GM12878 (cell line): ENCODE measurements around the gene AANAT. TPM values are rescaled to one million over a fixed set of nuclear protein-coding genes. Genes with fewer than 3 reads are reported as not detected.

Experiments
- ATAC-seq: fragments of 200-7000 bp; cut with Tn5 transposase; 3 replicates; pipeline ENCODE4 v1.9.1; 2020; ENCODE audit warnings: mild to moderate bottlenecking, moderate library complexity
- BruUV-seq: library from RNA; stranded (reverse); fragments of 400-500 nt; replicated peaks from 2 replicates; lab custom pipeline; 2021; lab: Mats Ljungman, UMichigan
- CTCF ChIA-PET: fragments of 300-600 bp; sonication (Branson Sonifier 250); formaldehyde crosslinking; extraction: SDS; loops from one replicate; lab custom pipeline; 2021; ENCODE audit warnings: inconsistent platforms; lab: Yijun Ruan, JAX
- POLR2A ChIA-PET: fragments of 350-600 bp; formaldehyde crosslinking; extraction: SDS; loops from one replicate; lab custom pipeline; 2021; ENCODE audit warnings: inconsistent platforms; lab: Charles Lee
- RAD21 ChIA-PET: fragments of 300-600 bp; sonication (Branson Sonifier 250); formaldehyde crosslinking; loops from one replicate; lab custom pipeline; 2023; ENCODE audit warnings: antibody characterized with exemption; ENCODE audit not compliant: unreplicated experiment; lab: Charles Lee
- SMC1A ChIA-PET: fragments of 300-600 bp; sonication (Branson Sonifier 250); formaldehyde crosslinking; loops from one replicate; lab custom pipeline; 2023; ENCODE audit not compliant: unreplicated experiment, uncharacterized antibody; lab: Charles Lee
- DNase-seq: peaks from one replicate; pipeline ENCODE4 v3.0.0-alpha.2; 2011; ENCODE audit warnings: low read depth, low spot score
- FAIRE-seq: peaks from 3 replicates; lab custom pipeline; 2011; peaks lifted over from hg19 to GRCh38; lab: Jason Lieb, UNC
- H2AFZ ChIP-seq: 2 replicates; pipeline ENCODE4 v1.6.0; 2011; ENCODE audit warnings: low read depth, low read length, control low read depth; ENCODE audit not compliant: control insufficient read depth
- H3K27ac ChIP-seq: 2 replicates; pipeline ENCODE4 v1.5.1; 2011; ENCODE audit warnings: control low read depth; ENCODE audit not compliant: control insufficient read depth, insufficient read depth
- H3K27me3 ChIP-seq, 2 experiments: replicated peaks in 1 of 2; 2 replicates each; pipeline versions ENCODE4 v1.6.0 to v1.6.1; 2011; ENCODE audit warnings: low read length in 1 of 2; ENCODE audit not compliant: control insufficient read depth in 2 of 2, insufficient read depth in 2 of 2
- H3K36me3 ChIP-seq, 2 experiments: 2 replicates each; pipeline ENCODE4 v1.5.1; 2011; ENCODE audit warnings: low read length in 1 of 2; ENCODE audit not compliant: control insufficient read depth in 2 of 2, insufficient read depth in 2 of 2
- H3K4me1 ChIP-seq: 2 replicates; pipeline ENCODE4 v1.6.1; 2011; ENCODE audit warnings: mild to moderate bottlenecking, low read length, moderate library complexity, mixed read lengths; ENCODE audit not compliant: control insufficient read depth, insufficient read depth
- H3K4me2 ChIP-seq: 2 replicates; pipeline ENCODE4 v1.6.0; 2011; ENCODE audit warnings: control low read depth; ENCODE audit not compliant: control insufficient read depth, insufficient read depth
- H3K4me3 ChIP-seq: fragments of 200-600 bp; sonication (generic); 2 replicates; pipeline ENCODE4 v1.5.1; 2016
- H3K79me2 ChIP-seq: 2 replicates; pipeline ENCODE4 v1.6.0; 2011; ENCODE audit warnings: low read length; ENCODE audit not compliant: control insufficient read depth, insufficient read depth
- H3K9ac ChIP-seq: 2 replicates; pipeline ENCODE4 v1.8.0; 2011; ENCODE audit warnings: low read length, control low read depth, mixed read lengths; ENCODE audit not compliant: control insufficient read depth, insufficient read depth
- H3K9me3 ChIP-seq: replicated peaks from 3 replicates; pipeline ENCODE4 v1.5.1; 2011; ENCODE audit warnings: mild to moderate bottlenecking, low read length; ENCODE audit not compliant: control insufficient read depth, insufficient read depth
- H4K20me1 ChIP-seq: 2 replicates; pipeline ENCODE4 v1.6.0; 2011; ENCODE audit not compliant: control insufficient read depth, insufficient read depth
- HDAC6 ChIP-seq: fragments of 200-600 bp; sonication (generic); IDR thresholded peaks from one replicate; pipeline ENCODE4 v1.8.0; 2017; ENCODE audit warnings: antibody characterized with exemption; ENCODE audit not compliant: unreplicated experiment
- HDGF ChIP-seq: fragments of 450-650 bp; IDR thresholded peaks from 2 replicates; pipeline ENCODE4 v1.6.1; 2016; ENCODE audit warnings: antibody characterized with exemption
- KLF5 ChIP-seq: fragments of 450-650 bp; IDR thresholded peaks from 2 replicates; pipeline ENCODE4 v1.6.1; 2014; ENCODE audit warnings: mild to moderate bottlenecking; ENCODE audit not compliant: partially characterized antibody
- PAX8 ChIP-seq: fragments of 450-650 bp; IDR thresholded peaks from 2 replicates; pipeline ENCODE4 v1.6.1; 2017; ENCODE audit warnings: mild to moderate bottlenecking, moderate library complexity
- RAD21 ChIP-seq: IDR thresholded peaks from 2 replicates; pipeline ENCODE4 v1.6.1; 2011; ENCODE audit warnings: mild to moderate bottlenecking, low read depth, low read length, moderate library complexity; ENCODE audit not compliant: insufficient read depth
- SIN3A ChIP-seq: IDR thresholded peaks from 2 replicates; pipeline ENCODE4 v1.6.1; 2012; ENCODE audit warnings: low read depth, low read length, improper control_type of control experiment
- SMAD5 ChIP-seq: IDR thresholded peaks from 2 replicates; pipeline ENCODE4 v1.6.1; 2016; ENCODE audit warnings: antibody characterized with exemption, low read depth
- SMC3 ChIP-seq: IDR thresholded peaks from 2 replicates; pipeline ENCODE4 v1.6.1; 2011; ENCODE audit warnings: low read length, improper control_type of control experiment, borderline replicate concordance
- SREBF1 ChIP-seq: IDR thresholded peaks from 2 replicates; pipeline ENCODE4 v1.6.1; 2012; ENCODE audit warnings: mild to moderate bottlenecking, low read length
- SUPT20H ChIP-seq: IDR thresholded peaks from 2 replicates; pipeline ENCODE4 v1.6.1; 2011; ENCODE audit warnings: low read depth, mild to moderate bottlenecking, low read length, moderate library complexity, borderline replicate concordance; ENCODE audit not compliant: control insufficient read depth
- TCF12 ChIP-seq: IDR thresholded peaks from 2 replicates; pipeline ENCODE4 v1.6.1; 2011; ENCODE audit warnings: low read depth, mild to moderate bottlenecking, low read length
- WGBS: methylation state at CpG from one replicate; pipeline ENCODE4 v1.1.6; 2016; ENCODE audit warnings: low lambda C conversion rate; ENCODE audit not compliant: insufficient replicate concordance, insufficient coverage; ENCODE audit errors: missing lambda C conversion rate; 5-methylcytosine and 5-hydroxymethylcytosine counted together
- in situ Hi-C: fragments of 300-500 bp; cut with MboI; formaldehyde crosslinking; loops from 9 replicates; pipeline ENCODE4 v1.14.3; 2018; ENCODE audit warnings: mixed read lengths
- intact Hi-C: fragments of 100-400 bp; cut with micrococcal nuclease; formaldehyde crosslinking; loops from one replicate; pipeline ENCODE4 v1.14.2; 2022; ENCODE audit not compliant: unreplicated experiment
- polyA plus RNA-seq, 11 experiments: library from polyadenylated mRNA; depleted of rRNA in 4 of 11; unstranded in 6 of 11; stranded (reverse) in 5 of 11; fragments of >200 nt; fragmentation: Nextera tagmentation in 4 of 11; fragmentation: Illumina TruSeq in 1 of 11; extraction: Ambion mirVana in 4 of 11; extraction: Trizol in 1 of 11; gene quantifications; 1 replicate in 1 of 11; 2 replicates in 10 of 11; pipeline versions ENCODE4 v1.2.1 to v1.2.3, GENCODE V29; 2011 to 2016; ENCODE audit warnings: inconsistent platforms in 2 of 11, missing spikeins in 2 of 11, low read depth in 1 of 11
- total RNA-seq, 4 experiments: library from RNA; depleted of rRNA in 3 of 4; stranded (reverse); fragments of >200 nt in 3 of 4; fragmentation: Illumina TruSeq in 1 of 4; extraction: Trizol in 1 of 4; gene quantifications; 2 replicates each; pipeline versions ENCODE4 v1.2.1 to v1.2.3, GENCODE V29; 2013 to 2021
- TF ChIP-seq, protein P1 (sequence below): fragments of 450-650 bp; IDR thresholded peaks from 2 replicates; pipeline ENCODE4 v1.6.1; 2017; ENCODE audit warnings: mild to moderate bottlenecking, low read depth, inconsistent platforms; ENCODE audit not compliant: poor library complexity, severe bottlenecking
- TF ChIP-seq, protein P2 (sequence below): fragments of 450-650 bp; IDR thresholded peaks from 2 replicates; pipeline ENCODE4 v1.6.1; 2016; ENCODE audit warnings: mild to moderate bottlenecking
- TF ChIP-seq, protein P3 (sequence below): fragments of 450-650 bp; IDR thresholded peaks from 2 replicates; pipeline ENCODE4 v1.6.1; 2016; ENCODE audit warnings: mild to moderate bottlenecking, moderate library complexity, borderline replicate concordance

Gene AANAT
- total and polyA plus RNA-seq, 10 of the 15 experiments (the other 5 are each of a cell fraction or from before 2014, with no cell fraction given) = 0.23 TPM; not detected in 9

DNA sequence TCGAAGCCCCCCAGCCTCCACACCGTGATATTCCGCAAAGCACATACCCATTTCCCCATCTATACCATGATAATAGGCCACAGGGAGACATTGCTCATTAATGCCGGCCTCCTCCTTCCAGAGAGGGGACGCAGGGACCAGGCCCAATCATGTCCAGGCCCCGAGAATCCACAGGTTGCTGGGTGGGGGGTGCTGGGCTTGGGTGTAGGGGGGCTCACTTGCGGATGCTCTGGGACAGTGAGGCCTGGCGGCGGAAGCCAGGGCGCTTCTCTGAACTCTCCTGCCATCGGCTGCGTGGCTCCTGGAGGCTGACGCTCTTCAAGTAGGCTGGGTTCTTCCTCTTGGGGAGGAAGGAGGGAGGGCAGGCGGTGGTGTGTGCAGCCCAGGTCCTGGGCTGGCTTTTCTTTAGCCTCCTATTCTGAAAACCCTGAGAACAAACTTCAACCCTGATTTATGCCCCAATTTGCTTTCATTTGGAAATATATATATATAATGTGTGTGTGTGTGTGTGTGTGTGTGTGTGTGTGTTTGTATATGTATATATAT is 12.2 kb downstream of the AANAT start (continued):
- no peak for TF ChIP-seq RAD21
- TF ChIP-seq HDGF = no peak
- TF ChIP-seq, protein P1, sequence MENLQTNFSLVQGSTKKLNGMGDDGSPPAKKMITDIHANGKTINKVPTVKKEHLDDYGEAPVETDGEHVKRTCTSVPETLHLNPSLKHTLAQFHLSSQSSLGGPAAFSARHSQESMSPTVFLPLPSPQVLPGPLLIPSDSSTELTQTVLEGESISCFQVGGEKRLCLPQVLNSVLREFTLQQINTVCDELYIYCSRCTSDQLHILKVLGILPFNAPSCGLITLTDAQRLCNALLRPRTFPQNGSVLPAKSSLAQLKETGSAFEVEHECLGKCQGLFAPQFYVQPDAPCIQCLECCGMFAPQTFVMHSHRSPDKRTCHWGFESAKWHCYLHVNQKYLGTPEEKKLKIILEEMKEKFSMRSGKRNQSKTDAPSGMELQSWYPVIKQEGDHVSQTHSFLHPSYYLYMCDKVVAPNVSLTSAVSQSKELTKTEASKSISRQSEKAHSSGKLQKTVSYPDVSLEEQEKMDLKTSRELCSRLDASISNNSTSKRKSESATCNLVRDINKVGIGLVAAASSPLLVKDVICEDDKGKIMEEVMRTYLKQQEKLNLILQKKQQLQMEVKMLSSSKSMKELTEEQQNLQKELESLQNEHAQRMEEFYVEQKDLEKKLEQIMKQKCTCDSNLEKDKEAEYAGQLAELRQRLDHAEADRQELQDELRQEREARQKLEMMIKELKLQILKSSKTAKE = no peak
- TF ChIP-seq SREBF1 = no peak
- no peak for TF ChIP-seq KLF5

DNA sequence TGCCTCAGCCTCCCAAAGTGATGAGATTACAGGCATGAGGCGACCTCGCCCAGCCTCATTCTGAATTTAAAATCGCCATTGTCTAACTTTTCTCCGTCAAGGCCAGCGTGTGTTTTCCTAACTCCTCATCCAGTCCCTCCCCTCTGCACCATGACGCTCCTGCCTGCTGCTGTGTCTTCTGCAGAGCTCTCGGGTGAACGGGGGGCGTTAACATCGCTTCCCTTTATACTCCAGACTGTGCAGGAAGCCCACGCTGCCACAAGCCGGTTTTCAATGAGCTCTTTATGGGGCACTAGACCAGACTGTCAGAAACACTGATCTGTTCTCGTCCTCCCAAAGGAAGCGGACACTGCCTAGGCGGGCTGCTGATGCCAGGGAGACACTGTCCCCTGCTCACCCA is 13.2 kb downstream of the AANAT start:
- Histone ChIP-seq H2AFZ (peak overlapping the region; percentile 33), H3K4me2 (peak overlapping the region; percentile 100), H3K4me1 (peaks cover 50% of the 10 kb centered on the region), H3K27ac (peak overlapping the region; percentile 99), H3K27me3 (no peaks in the 10 kb centered on the region), H3K9ac (peak overlapping the region; percentile 89), H3K79me2 (peaks cover 8% of the 10 kb centered on the region; the same call in 1 of the 2 replicates), H4K20me1 (no peaks in the 10 kb centered on the region), H3K4me3 (peak overlapping the region; percentile 66), H3K36me3 (peaks cover 2 to 5% of the 10 kb centered on the region in 2 experiments; a peak in 2 of 4 replicates), H3K9me3 (no peaks in the 10 kb centered on the region)
- intact Hi-C loops = loop anchor here (1.0 kb wide), 1 partner anchor 13 kb away; no protein-coding TSS in a partner anchor
- RAD21 ChIA-PET = interaction anchor here (1.2 to 3.7 kb wide), 8 partner anchors 11 to 53 kb away, joined by 4 to 50 read pairs (median 6); partner anchors contain the start of genes AANAT and RHBDF2
- in situ Hi-C loops = no loop called here
- DNase-seq = no peak
- POLR2A ChIA-PET = interaction anchor here (0.7 to 6.9 kb wide), 5 partner anchors 10 to 45 kb away, joined by 3 to 101 read pairs (median 4); partner anchors contain the start of gene RHBDF2
- SMC1A ChIA-PET = interaction anchor here (0.7 to 12.0 kb wide), 8 partner anchors 8 to 77 kb away, joined by 3 to 115 read pairs (median 4); partner anchors contain the start of genes AANAT and RHBDF2
- TSS peak; percentile 47 for BruUV-seq
- 11% methylated on average over 15 of the region's 15 CpGs for WGBS
- FAIRE-seq = peak; percentile 41
- CTCF ChIA-PET = interaction anchor here (0.6 to 3.8 kb wide), 13 partner anchors 10 to 603 kb away, joined by 3 to 33 read pairs (median 7); partner anchors contain the start of genes AANAT, ACOX1, RHBDF2 and TEN1
- peak; percentile 40 for ATAC-seq
- TF ChIP-seq HDAC6 = no peak
- no peak for TF ChIP-seq SIN3A
- TF ChIP-seq SMAD5 = no peak
- no peak for TF ChIP-seq SMC3
- no peak for TF ChIP-seq TCF12
- no peak for TF ChIP-seq PAX8
- no peak for TF ChIP-seq SUPT20H
- TF ChIP-seq, protein P2, sequence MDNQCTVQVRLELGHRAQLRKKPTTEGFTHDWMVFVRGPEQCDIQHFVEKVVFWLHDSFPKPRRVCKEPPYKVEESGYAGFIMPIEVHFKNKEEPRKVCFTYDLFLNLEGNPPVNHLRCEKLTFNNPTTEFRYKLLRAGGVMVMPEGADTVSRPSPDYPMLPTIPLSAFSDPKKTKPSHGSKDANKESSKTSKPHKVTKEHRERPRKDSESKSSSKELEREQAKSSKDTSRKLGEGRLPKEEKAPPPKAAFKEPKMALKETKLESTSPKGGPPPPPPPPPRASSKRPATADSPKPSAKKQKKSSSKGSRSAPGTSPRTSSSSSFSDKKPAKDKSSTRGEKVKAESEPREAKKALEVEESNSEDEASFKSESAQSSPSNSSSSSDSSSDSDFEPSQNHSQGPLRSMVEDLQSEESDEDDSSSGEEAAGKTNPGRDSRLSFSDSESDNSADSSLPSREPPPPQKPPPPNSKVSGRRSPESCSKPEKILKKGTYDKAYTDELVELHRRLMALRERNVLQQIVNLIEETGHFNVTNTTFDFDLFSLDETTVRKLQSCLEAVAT = 0 out of 2 replicates have a peak, but pooled peaks have one; percentile 9
- TF ChIP-seq, protein P3, sequence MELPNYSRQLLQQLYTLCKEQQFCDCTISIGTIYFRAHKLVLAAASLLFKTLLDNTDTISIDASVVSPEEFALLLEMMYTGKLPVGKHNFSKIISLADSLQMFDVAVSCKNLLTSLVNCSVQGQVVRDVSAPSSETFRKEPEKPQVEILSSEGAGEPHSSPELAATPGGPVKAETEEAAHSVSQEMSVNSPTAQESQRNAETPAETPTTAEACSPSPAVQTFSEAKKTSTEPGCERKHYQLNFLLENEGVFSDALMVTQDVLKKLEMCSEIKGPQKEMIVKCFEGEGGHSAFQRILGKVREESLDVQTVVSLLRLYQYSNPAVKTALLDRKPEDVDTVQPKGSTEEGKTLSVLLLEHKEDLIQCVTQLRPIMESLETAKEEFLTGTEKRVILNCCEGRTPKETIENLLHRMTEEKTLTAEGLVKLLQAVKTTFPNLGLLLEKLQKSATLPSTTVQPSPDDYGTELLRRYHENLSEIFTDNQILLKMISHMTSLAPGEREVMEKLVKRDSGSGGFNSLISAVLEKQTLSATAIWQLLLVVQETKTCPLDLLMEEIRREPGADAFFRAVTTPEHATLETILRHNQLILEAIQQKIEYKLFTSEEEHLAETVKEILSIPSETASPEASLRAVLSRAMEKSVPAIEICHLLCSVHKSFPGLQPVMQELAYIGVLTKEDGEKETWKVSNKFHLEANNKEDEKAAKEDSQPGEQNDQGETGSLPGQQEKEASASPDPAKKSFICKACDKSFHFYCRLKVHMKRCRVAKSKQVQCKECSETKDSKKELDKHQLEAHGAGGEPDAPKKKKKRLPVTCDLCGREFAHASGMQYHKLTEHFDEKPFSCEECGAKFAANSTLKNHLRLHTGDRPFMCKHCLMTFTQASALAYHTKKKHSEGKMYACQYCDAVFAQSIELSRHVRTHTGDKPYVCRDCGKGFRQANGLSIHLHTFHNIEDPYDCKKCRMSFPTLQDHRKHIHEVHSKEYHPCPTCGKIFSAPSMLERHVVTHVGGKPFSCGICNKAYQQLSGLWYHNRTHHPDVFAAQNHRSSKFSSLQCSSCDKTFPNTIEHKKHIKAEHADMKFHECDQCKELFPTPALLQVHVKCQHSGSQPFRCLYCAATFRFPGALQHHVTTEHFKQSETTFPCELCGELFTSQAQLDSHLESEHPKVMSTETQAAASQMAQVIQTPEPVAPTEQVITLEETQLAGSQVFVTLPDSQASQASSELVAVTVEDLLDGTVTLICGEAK = 0 out of 2 replicates have a peak, but pooled peaks have one; percentile 0
